ENCODE measurements around the gene SPANXB1. TPM values are rescaled to one million over a fixed set of nuclear protein-coding genes. Genes with fewer than 3 reads are reported as not detected.

The SPANXB1 gene
- total RNA-seq (2022; extraction: Qiagen RNA extraction) = 1.4 to 3.1 TPM (median 2.2 TPM) in 5 replicates

GRCh38 chrX:141002568-141002967 is at the start of gene SPANXB1:
SPANXB1 (plus strand) TSS chrX:141002594; CDS start chrX:141002694, 100 bp downstream.

Other genes starting within 250 kb of the SPANXB1 start
- 75.5 to 99.3 TPM (median 96.0 TPM) in 5 replicates for gene LDOC1, start 174.5 kb downstream of the SPANXB1 start, total RNA-seq (2022; extraction: Qiagen RNA extraction)
- gene SPANXC, start 239.9 kb downstream of the SPANXB1 start, total RNA-seq (2022; extraction: Qiagen RNA extraction) = 0.45 to 0.97 TPM (median 0.46 TPM) in 3 of 5 replicates, not detected in the others

Data from A549 treated with AZD2906 at 1 μM for 4 hours (cell line).